HepG2 (cell line): ENCODE data around the gene PPP2R2D. TPM values are rescaled to one million over a fixed set of nuclear protein-coding genes. Genes with fewer than 3 reads are reported as not detected.

Source experiments
- BHLHE40 ChIP-seq: IDR thresholded peaks from 2 replicates; pipeline ENCODE4 v1.6.1; 2011; ENCODE audit warnings: low read length, improper control_type of control experiment
- ELF3 ChIP-seq: IDR thresholded peaks from 2 replicates; pipeline ENCODE4 v1.6.1; 2016; ENCODE audit warnings: missing genetic modification reagents, missing compliant biosample characterization
- FLYWCH1 ChIP-seq: sonication (generic); formaldehyde crosslinking; IDR thresholded peaks from 2 replicates; pipeline ENCODE4 v1.8.1; 2023; ENCODE audit warnings: mild to moderate bottlenecking, missing genetic modification reagents
- KDM5B ChIP-seq: sonication (generic); formaldehyde crosslinking; IDR thresholded peaks from 2 replicates; pipeline ENCODE4 v1.4.0; 2020; ENCODE audit warnings: missing genetic modification reagents, mild to moderate bottlenecking, borderline replicate concordance
- KLF12 ChIP-seq: sonication (generic); formaldehyde crosslinking; IDR thresholded peaks from 2 replicates; pipeline ENCODE4 v1.4.0; 2020; ENCODE audit warnings: missing genetic modification reagents, borderline replicate concordance
- MED8 ChIP-seq: sonication (generic); formaldehyde crosslinking; IDR thresholded peaks from 2 replicates; pipeline ENCODE4 v1.8.1; 2023; ENCODE audit warnings: mild to moderate bottlenecking, missing genetic modification reagents; ENCODE audit not compliant: insufficient replicate concordance
- NR1H2 ChIP-seq: sonication (generic); formaldehyde crosslinking; IDR thresholded peaks from 2 replicates; pipeline ENCODE4 v1.8.1; 2022; ENCODE audit warnings: low read depth, missing genetic modification reagents, borderline replicate concordance
- PITX1 ChIP-seq: sonication (generic); formaldehyde crosslinking; IDR thresholded peaks from 2 replicates; pipeline ENCODE4 v1.5.1; 2020; ENCODE audit warnings: mild to moderate bottlenecking, missing genetic modification reagents
- SPEN ChIP-seq: sonication (generic); formaldehyde crosslinking; IDR thresholded peaks from 2 replicates; pipeline ENCODE4 v1.5.1; 2020; ENCODE audit warnings: low read depth, mild to moderate bottlenecking, missing genetic modification reagents
- SRF ChIP-seq: IDR thresholded peaks from 2 replicates; pipeline ENCODE4 v1.6.1; 2011; ENCODE audit warnings: mild to moderate bottlenecking, low read depth, low read length, moderate library complexity
- ZFYVE20 ChIP-seq: sonication (generic); formaldehyde crosslinking; IDR thresholded peaks from 2 replicates; pipeline ENCODE4 v1.8.0; 2023; ENCODE audit warnings: low read depth, mild to moderate bottlenecking, moderate library complexity, missing genetic modification reagents, borderline replicate concordance
- ZNF326 ChIP-seq: sonication (generic); formaldehyde crosslinking; IDR thresholded peaks from 2 replicates; pipeline ENCODE4 v1.4.0; 2020; ENCODE audit warnings: missing genetic modification reagents, borderline replicate concordance
- ZNF430 ChIP-seq: sonication (generic); formaldehyde crosslinking; IDR thresholded peaks from 2 replicates; pipeline ENCODE4 v1.9.0; 2021; ENCODE audit warnings: mild to moderate bottlenecking, missing genetic modification reagents
- ZNF510 ChIP-seq: sonication (generic); formaldehyde crosslinking; IDR thresholded peaks from 2 replicates; pipeline ENCODE4 v1.4.0; 2020; ENCODE audit warnings: low read depth, mild to moderate bottlenecking, missing genetic modification reagents
- ZNF615 ChIP-seq: sonication (generic); formaldehyde crosslinking; IDR thresholded peaks from 2 replicates; pipeline ENCODE4 v1.5.0; 2020; ENCODE audit warnings: mild to moderate bottlenecking, missing genetic modification reagents, borderline replicate concordance
- ZNF775 ChIP-seq: sonication (generic); formaldehyde crosslinking; IDR thresholded peaks from 2 replicates; pipeline ENCODE4 v1.4.0; 2020; ENCODE audit warnings: missing genetic modification reagents, mild to moderate bottlenecking, moderate library complexity, borderline replicate concordance
- polyA plus RNA-seq, 8 experiments: library from polyadenylated mRNA; depleted of rRNA in 3 of 8; stranded (reverse) in 7 of 8; unstranded in 1 of 8; fragments of >200 nt; fragmentation: Illumina TruSeq in 4 of 8; extraction: Trizol in 4 of 8; gene quantifications; 2 replicates each; pipeline versions ENCODE4 v1.2.1 to v1.2.3, GENCODE V29; 2011 to 2016; ENCODE audit warnings: low read depth in 4 of 8, missing spikeins in 1 of 8, mixed read lengths in 1 of 8; ENCODE audit not compliant: insufficient read depth in 1 of 8
- total RNA-seq, 5 experiments: library from RNA; depleted of rRNA; stranded (reverse); fragments of >200 nt; fragmentation: Illumina TruSeq; extraction: Trizol; gene quantifications; 2 replicates each; pipeline ENCODE4 v1.2.3, GENCODE V29; 2016; ENCODE audit warnings: low read depth in 1 of 5
- TF ChIP-seq, protein P1 (sequence below): sonication (generic); formaldehyde crosslinking; IDR thresholded peaks from 2 replicates; pipeline ENCODE4 v1.5.1; 2020; ENCODE audit warnings: mild to moderate bottlenecking, missing genetic modification reagents, borderline replicate concordance
- TF ChIP-seq, protein P2 (sequence below): sonication (generic); formaldehyde crosslinking; IDR thresholded peaks from 2 replicates; pipeline ENCODE4 v1.8.1; 2023; ENCODE audit warnings: missing genetic modification reagents, inconsistent platforms, borderline replicate concordance
- TF ChIP-seq, protein P3 (sequence below): sonication (generic); formaldehyde crosslinking; IDR thresholded peaks from 2 replicates; pipeline ENCODE4 v1.4.0; 2020; ENCODE audit warnings: mild to moderate bottlenecking, missing genetic modification reagents
- TF ChIP-seq, protein P4 (sequence below): sonication (generic); formaldehyde crosslinking; IDR thresholded peaks from 2 replicates; pipeline ENCODE4 v1.8.0; 2022; ENCODE audit warnings: mild to moderate bottlenecking, missing genetic modification reagents, moderate library complexity

PPP2R2D gene
- total and polyA plus RNA-seq, 2 of the 13 experiments (the other 11 are each of a cell fraction or from before 2014, with no cell fraction given) = 32.7 to 33.2 TPM

DNA sequence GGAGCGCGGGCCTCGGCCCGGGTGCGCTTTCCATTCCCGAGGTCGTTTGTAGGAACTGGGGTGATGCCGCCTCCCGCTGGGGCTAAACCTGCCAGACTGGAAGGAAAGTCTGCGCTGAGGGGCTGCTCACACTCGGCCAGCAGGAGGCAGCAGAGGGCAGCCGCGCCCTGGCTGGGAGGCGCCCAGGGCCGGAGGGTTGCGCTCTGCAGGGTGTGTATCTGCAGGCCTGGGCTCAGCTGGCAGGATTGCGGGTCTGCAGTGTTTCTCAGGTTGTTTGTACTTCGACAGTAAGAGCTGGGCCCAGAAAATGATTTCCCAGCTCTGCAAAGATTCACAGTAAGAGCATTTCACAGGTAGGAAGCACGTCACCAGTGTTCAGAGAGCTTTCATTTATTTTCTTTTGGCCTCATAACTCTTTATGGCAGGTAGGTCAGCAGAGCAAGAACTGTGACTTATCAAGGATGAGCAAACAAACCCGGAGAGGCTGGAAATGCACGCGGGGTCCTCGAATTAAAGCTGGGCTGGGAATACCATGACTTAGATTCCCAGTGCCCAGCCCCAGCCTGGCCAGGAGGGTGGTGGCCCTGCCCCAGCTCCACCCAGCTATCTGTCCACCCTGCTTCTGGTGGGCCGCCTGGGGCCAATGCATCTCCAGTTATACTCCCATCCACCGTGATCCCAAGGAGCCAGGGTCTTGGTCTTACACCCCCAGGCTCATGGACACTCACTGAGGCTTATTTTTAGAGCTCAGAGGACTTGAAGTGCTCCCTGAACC is 15.2 kb upstream of the PPP2R2D start (continued):
- no peak; the same call in 1 of the 2 replicates for TF ChIP-seq KLF12 (CRISPR knock-in tag)
- no peak for TF ChIP-seq ZNF615
- TF ChIP-seq, protein P1, sequence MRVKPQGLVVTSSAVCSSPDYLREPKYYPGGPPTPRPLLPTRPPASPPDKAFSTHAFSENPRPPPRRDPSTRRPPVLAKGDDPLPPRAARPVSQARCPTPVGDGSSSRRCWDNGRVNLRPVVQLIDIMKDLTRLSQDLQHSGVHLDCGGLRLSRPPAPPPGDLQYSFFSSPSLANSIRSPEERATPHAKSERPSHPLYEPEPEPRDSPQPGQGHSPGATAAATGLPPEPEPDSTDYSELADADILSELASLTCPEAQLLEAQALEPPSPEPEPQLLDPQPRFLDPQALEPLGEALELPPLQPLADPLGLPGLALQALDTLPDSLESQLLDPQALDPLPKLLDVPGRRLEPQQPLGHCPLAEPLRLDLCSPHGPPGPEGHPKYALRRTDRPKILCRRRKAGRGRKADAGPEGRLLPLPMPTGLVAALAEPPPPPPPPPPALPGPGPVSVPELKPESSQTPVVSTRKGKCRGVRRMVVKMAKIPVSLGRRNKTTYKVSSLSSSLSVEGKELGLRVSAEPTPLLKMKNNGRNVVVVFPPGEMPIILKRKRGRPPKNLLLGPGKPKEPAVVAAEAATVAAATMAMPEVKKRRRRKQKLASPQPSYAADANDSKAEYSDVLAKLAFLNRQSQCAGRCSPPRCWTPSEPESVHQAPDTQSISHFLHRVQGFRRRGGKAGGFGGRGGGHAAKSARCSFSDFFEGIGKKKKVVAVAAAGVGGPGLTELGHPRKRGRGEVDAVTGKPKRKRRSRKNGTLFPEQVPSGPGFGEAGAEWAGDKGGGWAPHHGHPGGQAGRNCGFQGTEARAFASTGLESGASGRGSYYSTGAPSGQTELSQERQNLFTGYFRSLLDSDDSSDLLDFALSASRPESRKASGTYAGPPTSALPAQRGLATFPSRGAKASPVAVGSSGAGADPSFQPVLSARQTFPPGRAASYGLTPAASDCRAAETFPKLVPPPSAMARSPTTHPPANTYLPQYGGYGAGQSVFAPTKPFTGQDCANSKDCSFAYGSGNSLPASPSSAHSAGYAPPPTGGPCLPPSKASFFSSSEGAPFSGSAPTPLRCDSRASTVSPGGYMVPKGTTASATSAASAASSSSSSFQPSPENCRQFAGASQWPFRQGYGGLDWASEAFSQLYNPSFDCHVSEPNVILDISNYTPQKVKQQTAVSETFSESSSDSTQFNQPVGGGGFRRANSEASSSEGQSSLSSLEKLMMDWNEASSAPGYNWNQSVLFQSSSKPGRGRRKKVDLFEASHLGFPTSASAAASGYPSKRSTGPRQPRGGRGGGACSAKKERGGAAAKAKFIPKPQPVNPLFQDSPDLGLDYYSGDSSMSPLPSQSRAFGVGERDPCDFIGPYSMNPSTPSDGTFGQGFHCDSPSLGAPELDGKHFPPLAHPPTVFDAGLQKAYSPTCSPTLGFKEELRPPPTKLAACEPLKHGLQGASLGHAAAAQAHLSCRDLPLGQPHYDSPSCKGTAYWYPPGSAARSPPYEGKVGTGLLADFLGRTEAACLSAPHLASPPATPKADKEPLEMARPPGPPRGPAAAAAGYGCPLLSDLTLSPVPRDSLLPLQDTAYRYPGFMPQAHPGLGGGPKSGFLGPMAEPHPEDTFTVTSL (CRISPR knock-in tag) = no peak
- TF ChIP-seq SPEN (CRISPR knock-in tag) = no peak
- TF ChIP-seq BHLHE40 = no peak; the same call in 1 of the 2 replicates
- TF ChIP-seq ZFYVE20 (CRISPR knock-in tag) = no peak
- TF ChIP-seq FLYWCH1 (CRISPR knock-in tag) = no peak
- no peak for TF ChIP-seq ZNF430 (CRISPR knock-in tag)
- TF ChIP-seq, protein P2, sequence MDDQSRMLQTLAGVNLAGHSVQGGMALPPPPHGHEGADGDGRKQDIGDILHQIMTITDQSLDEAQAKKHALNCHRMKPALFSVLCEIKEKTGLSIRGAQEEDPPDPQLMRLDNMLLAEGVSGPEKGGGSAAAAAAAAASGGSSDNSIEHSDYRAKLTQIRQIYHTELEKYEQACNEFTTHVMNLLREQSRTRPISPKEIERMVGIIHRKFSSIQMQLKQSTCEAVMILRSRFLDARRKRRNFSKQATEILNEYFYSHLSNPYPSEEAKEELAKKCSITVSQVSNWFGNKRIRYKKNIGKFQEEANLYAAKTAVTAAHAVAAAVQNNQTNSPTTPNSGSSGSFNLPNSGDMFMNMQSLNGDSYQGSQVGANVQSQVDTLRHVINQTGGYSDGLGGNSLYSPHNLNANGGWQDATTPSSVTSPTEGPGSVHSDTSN (CRISPR knock-in tag) = no peak
- TF ChIP-seq ELF3 (CRISPR knock-in tag) = peak; percentile 42; the same call in 1 of the 2 replicates
- no peak for TF ChIP-seq SRF
- TF ChIP-seq KDM5B = 0 out of 2 replicates have a peak, but pooled peaks have one; percentile 34
- no peak for TF ChIP-seq ZNF775 (CRISPR knock-in tag)
- TF ChIP-seq, protein P3, sequence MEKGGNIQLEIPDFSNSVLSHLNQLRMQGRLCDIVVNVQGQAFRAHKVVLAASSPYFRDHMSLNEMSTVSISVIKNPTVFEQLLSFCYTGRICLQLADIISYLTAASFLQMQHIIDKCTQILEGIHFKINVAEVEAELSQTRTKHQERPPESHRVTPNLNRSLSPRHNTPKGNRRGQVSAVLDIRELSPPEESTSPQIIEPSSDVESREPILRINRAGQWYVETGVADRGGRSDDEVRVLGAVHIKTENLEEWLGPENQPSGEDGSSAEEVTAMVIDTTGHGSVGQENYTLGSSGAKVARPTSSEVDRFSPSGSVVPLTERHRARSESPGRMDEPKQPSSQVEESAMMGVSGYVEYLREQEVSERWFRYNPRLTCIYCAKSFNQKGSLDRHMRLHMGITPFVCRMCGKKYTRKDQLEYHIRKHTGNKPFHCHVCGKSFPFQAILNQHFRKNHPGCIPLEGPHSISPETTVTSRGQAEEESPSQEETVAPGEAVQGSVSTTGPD (CRISPR knock-in tag) = no peak
- no peak for TF ChIP-seq ZNF510
- TF ChIP-seq, protein P4, sequence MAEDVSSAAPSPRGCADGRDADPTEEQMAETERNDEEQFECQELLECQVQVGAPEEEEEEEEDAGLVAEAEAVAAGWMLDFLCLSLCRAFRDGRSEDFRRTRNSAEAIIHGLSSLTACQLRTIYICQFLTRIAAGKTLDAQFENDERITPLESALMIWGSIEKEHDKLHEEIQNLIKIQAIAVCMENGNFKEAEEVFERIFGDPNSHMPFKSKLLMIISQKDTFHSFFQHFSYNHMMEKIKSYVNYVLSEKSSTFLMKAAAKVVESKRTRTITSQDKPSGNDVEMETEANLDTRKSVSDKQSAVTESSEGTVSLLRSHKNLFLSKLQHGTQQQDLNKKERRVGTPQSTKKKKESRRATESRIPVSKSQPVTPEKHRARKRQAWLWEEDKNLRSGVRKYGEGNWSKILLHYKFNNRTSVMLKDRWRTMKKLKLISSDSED = no peak
- no peak for TF ChIP-seq PITX1 (CRISPR knock-in tag)
- no peak for TF ChIP-seq ZNF326 (CRISPR knock-in tag)
- TF ChIP-seq NR1H2 (CRISPR knock-in tag) = no peak
- TF ChIP-seq MED8 (CRISPR knock-in tag) = no peak
